Measurements from ENCODE around the gene INSC.

The INSC gene

DNA sequence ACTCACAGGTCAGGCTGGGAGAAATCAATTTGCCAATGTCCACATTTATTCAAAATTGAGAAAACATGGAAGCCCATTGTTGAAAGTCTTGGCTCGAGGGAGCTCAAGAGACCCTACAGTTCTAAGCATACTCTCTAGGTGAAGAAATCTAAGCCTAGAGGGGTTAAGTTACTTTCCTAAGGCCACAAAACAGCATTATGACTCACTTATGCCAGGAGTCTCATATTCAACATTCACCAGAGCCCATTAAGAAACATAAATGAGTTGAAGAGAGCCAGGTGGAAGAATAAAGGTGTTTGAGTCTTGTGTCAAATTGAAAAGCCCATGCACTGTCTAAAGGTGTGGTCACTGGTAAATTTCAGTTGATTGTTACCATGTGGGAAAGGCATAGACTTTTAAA is 108.1 kb downstream of the INSC start:
- no peaks in the 10 kb centered on the region for H3K4me1 ChIP-seq (ENCODE audit: control extremely low read depth in 1 of 4, control insufficient read depth in 4 of 4, insufficient read depth in 4 of 4, low read length in 3 of 4)
- CTCF ChIA-PET = no interaction called here
- peaks cover 0 to 4% (median 0%) of the 10 kb centered on the region in 5 experiments for H3K27me3 ChIP-seq (replicated peaks in 2 of 5; ENCODE audit: control insufficient read depth in 4 of 5, insufficient read depth in 5 of 5, low read length in 4 of 5)
- H3K36me3 ChIP-seq (ENCODE audit: control insufficient read depth in 4 of 4, insufficient read depth in 4 of 4, low read length in 3 of 4) = no peaks in the 10 kb centered on the region
- WGBS (ENCODE audit: insufficient coverage) = no CpG with 5 or more reads among the region's 1 CpG
- H3K27ac ChIP-seq (ENCODE audit: insufficient read depth in 1 of 2, low read depth in 1 of 2, low read length in 2 of 2, poor library complexity in 1 of 2, severe bottlenecking in 2 of 2) = no peak overlapping the region
- POLR2A ChIA-PET = no interaction called here
- no peak overlapping the region for H3K4me3 ChIP-seq (ENCODE audit: control insufficient read depth in 1 of 7, extremely low read depth in 1 of 7, insufficient read depth in 4 of 7, low read depth in 2 of 7, low read length in 6 of 7)
- no peak for DNase-seq
- H3K9me3 ChIP-seq (ENCODE audit: control extremely low read depth in 1 of 5, control insufficient read depth in 4 of 5, insufficient read depth in 2 of 5, low read depth in 1 of 5, low read length in 4 of 5) = no peaks in the 10 kb centered on the region

DNA sequence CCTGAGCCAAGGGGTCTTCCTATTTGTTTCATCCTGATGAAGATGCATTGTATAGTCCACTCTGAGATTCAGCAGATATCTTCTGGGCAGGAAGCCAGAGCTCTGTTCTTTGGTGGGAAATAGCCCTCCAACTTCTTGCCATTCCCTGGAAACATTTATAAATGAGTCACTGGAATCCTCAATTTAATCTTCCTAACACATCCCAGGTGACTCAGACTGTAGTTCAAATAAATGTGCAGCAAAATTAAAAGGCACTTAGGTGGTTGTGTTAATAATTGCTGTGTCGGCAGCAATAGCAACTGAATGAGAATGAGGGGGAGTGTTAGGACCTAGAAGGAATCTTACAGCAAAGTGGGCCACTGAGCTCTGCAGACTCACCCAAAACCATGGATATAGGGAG is 108.6 kb downstream of the INSC start:
- no peaks in the 10 kb centered on the region for H3K9me3 ChIP-seq (ENCODE audit: control extremely low read depth in 1 of 5, control insufficient read depth in 4 of 5, insufficient read depth in 2 of 5, low read depth in 1 of 5, low read length in 4 of 5)
- H3K4me1 ChIP-seq (ENCODE audit: control extremely low read depth in 1 of 4, control insufficient read depth in 4 of 4, insufficient read depth in 4 of 4, low read length in 3 of 4) = no peaks in the 10 kb centered on the region
- no peak overlapping the region for H3K4me3 ChIP-seq (ENCODE audit: control insufficient read depth in 1 of 7, extremely low read depth in 1 of 7, insufficient read depth in 4 of 7, low read depth in 2 of 7, low read length in 6 of 7)
- no peaks in the 10 kb centered on the region for H3K36me3 ChIP-seq (ENCODE audit: control insufficient read depth in 4 of 4, insufficient read depth in 4 of 4, low read length in 3 of 4)
- DNase-seq = no peak
- H3K27me3 ChIP-seq (replicated peaks in 2 of 5; ENCODE audit: control insufficient read depth in 4 of 5, insufficient read depth in 5 of 5, low read length in 4 of 5) = peaks cover 0 to 4% (median 0%) of the 10 kb centered on the region in 5 experiments
- WGBS (ENCODE audit: insufficient coverage) = 100% methylated on average over 1 of the region's 1 CpG
- no peak overlapping the region for H3K27ac ChIP-seq (ENCODE audit: insufficient read depth in 1 of 2, low read depth in 1 of 2, low read length in 2 of 2, poor library complexity in 1 of 2, severe bottlenecking in 2 of 2)
- CTCF ChIA-PET = no interaction called here
- POLR2A ChIA-PET = no interaction called here

DNA sequence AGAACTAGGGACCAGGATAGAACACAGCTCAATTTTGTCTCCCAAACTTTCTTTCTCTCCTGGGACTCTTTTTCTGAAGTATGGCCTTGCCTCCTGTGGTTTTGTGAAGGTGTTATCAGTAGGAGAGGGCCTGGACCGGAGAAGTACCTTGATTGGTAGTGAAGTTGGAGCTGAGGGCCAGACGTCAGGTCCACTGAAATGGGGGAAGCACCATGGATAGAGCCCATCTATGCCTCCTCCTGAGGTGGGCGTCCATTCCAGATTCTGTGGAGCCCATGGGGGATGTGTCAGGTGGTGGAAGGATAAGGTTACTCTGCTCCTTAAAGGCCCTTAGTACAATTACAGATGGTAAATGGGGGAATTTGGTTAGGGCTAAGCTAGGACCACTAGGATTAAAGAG is 109.7 kb downstream of the INSC start:
- CTCF ChIA-PET = interaction anchor here (0.8 to 1.1 kb wide), 2 partner anchors 9 to 19 kb away, joined by 3 read pairs; no protein-coding TSS in a partner anchor
- WGBS (ENCODE audit: insufficient coverage) = 92% methylated on average over 3 of the region's 3 CpGs

DNA sequence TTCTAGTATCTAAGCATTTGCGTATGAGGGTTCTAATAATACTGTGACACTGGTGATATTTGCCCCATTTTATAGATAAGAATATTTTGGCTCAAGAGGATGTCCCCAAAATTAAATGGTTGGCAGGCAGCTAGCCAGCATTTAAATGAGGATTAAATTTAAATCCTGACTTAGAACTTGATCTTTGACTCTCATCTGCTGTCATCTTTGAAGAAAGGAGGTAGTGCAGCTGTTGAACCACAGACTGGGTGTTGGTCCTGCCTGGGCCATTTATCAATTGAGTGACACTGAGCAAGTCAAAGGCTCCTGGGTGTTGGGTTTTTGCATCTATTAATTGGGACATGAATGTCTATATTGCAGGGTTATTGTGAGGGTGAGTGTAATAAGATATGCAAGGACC is 112.3 kb downstream of the INSC start:
- H3K27me3 ChIP-seq (replicated peaks in 2 of 5; ENCODE audit: control insufficient read depth in 4 of 5, insufficient read depth in 5 of 5, low read length in 4 of 5) = peaks cover 0 to 4% (median 0%) of the 10 kb centered on the region in 5 experiments
- DNase-seq = no peak
- H3K36me3 ChIP-seq (ENCODE audit: control insufficient read depth in 4 of 4, insufficient read depth in 4 of 4, low read length in 3 of 4) = no peaks in the 10 kb centered on the region
- CTCF ChIA-PET = interaction anchor here (0.8 to 1.2 kb wide), 2 partner anchors 10 to 127 kb away, joined by 3 to 4 read pairs; no protein-coding TSS in a partner anchor
- WGBS (ENCODE audit: insufficient coverage) = 100% methylated on average over 1 of the region's 1 CpG
- H3K4me3 ChIP-seq (ENCODE audit: control insufficient read depth in 1 of 7, extremely low read depth in 1 of 7, insufficient read depth in 4 of 7, low read depth in 2 of 7, low read length in 6 of 7) = no peak overlapping the region
- POLR2A ChIA-PET = no interaction called here
- H3K4me1 ChIP-seq (ENCODE audit: control extremely low read depth in 1 of 4, control insufficient read depth in 4 of 4, insufficient read depth in 4 of 4, low read length in 3 of 4) = no peaks in the 10 kb centered on the region
- H3K9me3 ChIP-seq (ENCODE audit: control extremely low read depth in 1 of 5, control insufficient read depth in 4 of 5, insufficient read depth in 2 of 5, low read depth in 1 of 5, low read length in 4 of 5) = no peaks in the 10 kb centered on the region
- no peak overlapping the region for H3K27ac ChIP-seq (ENCODE audit: insufficient read depth in 1 of 2, low read depth in 1 of 2, low read length in 2 of 2, poor library complexity in 1 of 2, severe bottlenecking in 2 of 2)

More for the DNA sequence above, 109.7 kb downstream of the INSC start:
- no peaks in the 10 kb centered on the region for H3K4me1 ChIP-seq (ENCODE audit: control extremely low read depth in 1 of 4, control insufficient read depth in 4 of 4, insufficient read depth in 4 of 4, low read length in 3 of 4)
- no peak overlapping the region for H3K4me3 ChIP-seq (ENCODE audit: control insufficient read depth in 1 of 7, extremely low read depth in 1 of 7, insufficient read depth in 4 of 7, low read depth in 2 of 7, low read length in 6 of 7)
- DNase-seq = no peak
- no peak overlapping the region for H3K27ac ChIP-seq (ENCODE audit: insufficient read depth in 1 of 2, low read depth in 1 of 2, low read length in 2 of 2, poor library complexity in 1 of 2, severe bottlenecking in 2 of 2)
- no peaks in the 10 kb centered on the region for H3K9me3 ChIP-seq (ENCODE audit: control extremely low read depth in 1 of 5, control insufficient read depth in 4 of 5, insufficient read depth in 2 of 5, low read depth in 1 of 5, low read length in 4 of 5)
- POLR2A ChIA-PET = no interaction called here
- peaks cover 0 to 4% (median 0%) of the 10 kb centered on the region in 5 experiments for H3K27me3 ChIP-seq (replicated peaks in 2 of 5; ENCODE audit: control insufficient read depth in 4 of 5, insufficient read depth in 5 of 5, low read length in 4 of 5)
- no peaks in the 10 kb centered on the region for H3K36me3 ChIP-seq (ENCODE audit: control insufficient read depth in 4 of 4, insufficient read depth in 4 of 4, low read length in 3 of 4)

DNA sequence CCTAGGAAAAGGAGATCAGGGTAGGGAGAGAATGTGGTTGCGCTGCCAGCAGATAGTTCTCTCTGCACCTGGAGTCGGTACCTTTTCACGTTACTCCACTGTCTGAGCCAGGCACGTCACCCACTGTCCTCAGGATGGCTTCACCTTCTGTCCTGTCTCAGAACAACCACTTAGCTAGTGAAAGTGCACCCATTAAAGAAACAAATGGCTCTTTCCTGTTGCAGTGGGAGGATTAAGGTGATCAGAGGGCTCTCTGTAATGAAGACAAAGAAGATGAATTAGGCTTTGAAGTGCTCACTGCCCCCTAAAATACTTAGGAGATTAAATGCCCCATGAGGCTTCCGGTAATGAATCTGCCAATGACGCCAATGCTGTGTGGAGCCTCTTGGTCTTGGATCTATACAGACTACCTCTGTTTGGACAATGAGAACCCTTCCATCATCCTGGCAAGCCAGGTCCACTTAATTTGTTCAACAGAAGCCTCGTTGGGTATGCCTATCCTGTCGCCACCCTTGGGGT is 113.7 kb downstream of the INSC start:
- 86% methylated on average over 7 of the region's 8 CpGs for WGBS (ENCODE audit: insufficient coverage)
- H3K36me3 ChIP-seq (ENCODE audit: control insufficient read depth in 4 of 4, insufficient read depth in 4 of 4, low read length in 3 of 4) = no peaks in the 10 kb centered on the region
- peaks cover 0 to 5% (median 0%) of the 10 kb centered on the region in 5 experiments for H3K27me3 ChIP-seq (replicated peaks in 2 of 5; ENCODE audit: control insufficient read depth in 4 of 5, insufficient read depth in 5 of 5, low read length in 4 of 5)
- no peak for DNase-seq
- ChIA-PET CTCF (no interaction called here), POLR2A (no interaction called here)
- peaks cover 0 to under 1% (median 0%) of the 10 kb centered on the region in 4 experiments for H3K4me1 ChIP-seq (ENCODE audit: control extremely low read depth in 1 of 4, control insufficient read depth in 4 of 4, insufficient read depth in 4 of 4, low read length in 3 of 4)
- no peak overlapping the region for H3K27ac ChIP-seq (ENCODE audit: insufficient read depth in 1 of 2, low read depth in 1 of 2, low read length in 2 of 2, poor library complexity in 1 of 2, severe bottlenecking in 2 of 2)
- no peaks in the 10 kb centered on the region for H3K9me3 ChIP-seq (ENCODE audit: control extremely low read depth in 1 of 5, control insufficient read depth in 4 of 5, insufficient read depth in 2 of 5, low read depth in 1 of 5, low read length in 4 of 5)
- H3K4me3 ChIP-seq (ENCODE audit: control insufficient read depth in 1 of 7, extremely low read depth in 1 of 7, insufficient read depth in 4 of 7, low read depth in 2 of 7, low read length in 6 of 7) = no peak overlapping the region

DNA sequence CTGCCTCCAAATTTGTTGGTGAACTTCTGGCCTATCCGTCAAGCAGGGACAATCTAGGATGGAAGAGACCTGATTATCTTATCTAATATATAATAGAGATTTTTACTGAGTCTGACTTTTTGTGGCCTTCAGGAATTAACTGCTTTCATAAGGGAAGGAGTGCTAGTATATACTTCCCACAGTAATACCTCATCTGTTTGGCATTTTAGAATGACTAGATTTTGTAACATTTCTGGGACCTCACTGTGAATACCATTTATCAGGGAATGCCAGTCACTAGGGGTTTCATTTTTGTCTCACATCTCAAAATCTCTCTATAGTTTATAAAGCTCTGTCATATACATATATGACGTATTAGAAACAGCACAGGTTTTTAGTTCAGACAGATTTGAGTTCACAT is 114.3 kb downstream of the INSC start:
- Histone ChIP-seq H3K27me3 (replicated peaks in 2 of 5; ENCODE audit: control insufficient read depth in 4 of 5, insufficient read depth in 5 of 5, low read length in 4 of 5) (peaks cover 0 to 8% (median 0%) of the 10 kb centered on the region in 5 experiments), H3K4me3 (ENCODE audit: control insufficient read depth in 1 of 7, extremely low read depth in 1 of 7, insufficient read depth in 4 of 7, low read depth in 2 of 7, low read length in 6 of 7) (no peak overlapping the region), H3K27ac (ENCODE audit: insufficient read depth in 1 of 2, low read depth in 1 of 2, low read length in 2 of 2, poor library complexity in 1 of 2, severe bottlenecking in 2 of 2) (no peak overlapping the region), H3K4me1 (ENCODE audit: control extremely low read depth in 1 of 4, control insufficient read depth in 4 of 4, insufficient read depth in 4 of 4, low read length in 3 of 4) (peaks cover 0 to 3% (median 0%) of the 10 kb centered on the region in 4 experiments), H3K9me3 (ENCODE audit: control extremely low read depth in 1 of 5, control insufficient read depth in 4 of 5, insufficient read depth in 2 of 5, low read depth in 1 of 5, low read length in 4 of 5) (no peaks in the 10 kb centered on the region), H3K36me3 (ENCODE audit: control insufficient read depth in 4 of 4, insufficient read depth in 4 of 4, low read length in 3 of 4) (no peaks in the 10 kb centered on the region)
- ChIA-PET POLR2A (no interaction called here), CTCF (interaction anchor here (1.6 kb wide), 1 partner anchor 12 kb away, joined by 4 read pairs; no protein-coding TSS in a partner anchor)
- no CpG with 5 or more reads among the region's 2 CpGs for WGBS (ENCODE audit: insufficient coverage)
- no peak for DNase-seq

DNA sequence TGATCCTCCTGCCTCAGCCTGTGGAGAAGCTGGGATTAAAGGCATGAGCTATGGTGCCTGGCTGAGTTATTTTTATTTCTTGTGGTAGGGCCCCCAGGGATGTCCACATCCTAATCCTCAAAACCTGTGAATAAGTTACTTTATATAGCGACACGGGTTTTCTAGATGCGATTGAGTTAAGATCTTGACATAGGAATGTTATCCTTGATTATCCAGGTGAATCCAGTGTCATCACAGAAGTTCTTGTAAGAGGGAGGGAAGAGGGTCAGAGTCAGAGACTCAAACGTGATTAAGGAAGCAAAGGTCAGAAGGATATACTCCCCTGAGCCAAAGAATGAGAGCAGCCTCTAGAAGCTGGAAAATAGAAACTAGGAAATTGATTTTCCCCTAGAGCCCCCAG is 117.8 kb downstream of the INSC start:
- no peak overlapping the region for H3K4me3 ChIP-seq (ENCODE audit: control insufficient read depth in 1 of 7, extremely low read depth in 1 of 7, insufficient read depth in 4 of 7, low read depth in 2 of 7, low read length in 6 of 7)
- H3K9me3 ChIP-seq (ENCODE audit: control extremely low read depth in 1 of 5, control insufficient read depth in 4 of 5, insufficient read depth in 2 of 5, low read depth in 1 of 5, low read length in 4 of 5) = no peaks in the 10 kb centered on the region
- no peak overlapping the region for H3K27ac ChIP-seq (ENCODE audit: insufficient read depth in 1 of 2, low read depth in 1 of 2, low read length in 2 of 2, poor library complexity in 1 of 2, severe bottlenecking in 2 of 2)
- CTCF ChIA-PET = no interaction called here
- H3K27me3 ChIP-seq (replicated peaks in 2 of 5; ENCODE audit: control insufficient read depth in 4 of 5, insufficient read depth in 5 of 5, low read length in 4 of 5) = peaks cover 0 to 7% (median 0%) of the 10 kb centered on the region in 5 experiments
- WGBS (ENCODE audit: insufficient coverage) = 100% methylated on average over 1 of the region's 4 CpGs
- POLR2A ChIA-PET = no interaction called here
- no peaks in the 10 kb centered on the region for H3K36me3 ChIP-seq (ENCODE audit: control insufficient read depth in 4 of 4, insufficient read depth in 4 of 4, low read length in 3 of 4)
- H3K4me1 ChIP-seq (ENCODE audit: control extremely low read depth in 1 of 4, control insufficient read depth in 4 of 4, insufficient read depth in 4 of 4, low read length in 3 of 4) = peaks cover 0 to 3% (median 0%) of the 10 kb centered on the region in 4 experiments
- no peak for DNase-seq
